Measurements from ENCODE around the gene MYRIP.

- no peak for TF ChIP-seq POLR2A (IDR thresholded peaks at IDR 0.05; ENCODE audit: low read depth, low read length)
- TF ChIP-seq POLR2AphosphoS5 (IDR thresholded peaks at IDR 0.05; ENCODE audit: low read depth, low read length) = no peak
- TF ChIP-seq TAF1 (IDR thresholded peaks at IDR 0.05; ENCODE audit: borderline replicate concordance, low read depth, low read length) = no peak
Measured at GRCh38 chr3:39933986-39934693, 124.7 kb downstream of the MYRIP start.

Data from GM12892 (cell line).